Measurements from ENCODE around the gene MCAT. TPM values are rescaled to one million over a fixed set of nuclear protein-coding genes. Genes with fewer than 3 reads are reported as not detected.

The MCAT gene
- total RNA-seq, 1 donor from 2014 or later: 16.6 TPM

DNA sequence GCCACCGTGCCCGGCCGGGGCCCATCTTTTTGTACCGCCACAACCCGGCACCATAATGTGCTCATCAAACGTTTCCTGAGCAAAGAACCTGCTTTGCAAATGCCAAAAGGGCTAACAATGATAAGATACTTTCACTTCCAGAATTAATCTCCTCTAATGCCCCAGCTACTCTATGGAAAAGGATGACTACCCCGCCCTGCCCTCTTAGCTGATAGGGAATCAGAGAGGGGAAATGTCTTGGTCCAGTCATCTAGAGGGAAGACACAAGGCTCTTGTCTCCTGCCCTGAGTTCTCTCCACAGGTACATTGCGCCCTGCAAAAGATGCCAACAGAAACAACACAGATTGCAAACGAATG, 54.6 kb downstream of the MCAT start:
- DNase-seq (ENCODE audit: extremely low spot score, unreplicated experiment): no peak
- peaks cover 8% of the 10 kb centered on the region for H3K36me3 Mint-ChIP-seq (ENCODE audit: unreplicated experiment)
- TF ChIP-seq, protein P1, sequence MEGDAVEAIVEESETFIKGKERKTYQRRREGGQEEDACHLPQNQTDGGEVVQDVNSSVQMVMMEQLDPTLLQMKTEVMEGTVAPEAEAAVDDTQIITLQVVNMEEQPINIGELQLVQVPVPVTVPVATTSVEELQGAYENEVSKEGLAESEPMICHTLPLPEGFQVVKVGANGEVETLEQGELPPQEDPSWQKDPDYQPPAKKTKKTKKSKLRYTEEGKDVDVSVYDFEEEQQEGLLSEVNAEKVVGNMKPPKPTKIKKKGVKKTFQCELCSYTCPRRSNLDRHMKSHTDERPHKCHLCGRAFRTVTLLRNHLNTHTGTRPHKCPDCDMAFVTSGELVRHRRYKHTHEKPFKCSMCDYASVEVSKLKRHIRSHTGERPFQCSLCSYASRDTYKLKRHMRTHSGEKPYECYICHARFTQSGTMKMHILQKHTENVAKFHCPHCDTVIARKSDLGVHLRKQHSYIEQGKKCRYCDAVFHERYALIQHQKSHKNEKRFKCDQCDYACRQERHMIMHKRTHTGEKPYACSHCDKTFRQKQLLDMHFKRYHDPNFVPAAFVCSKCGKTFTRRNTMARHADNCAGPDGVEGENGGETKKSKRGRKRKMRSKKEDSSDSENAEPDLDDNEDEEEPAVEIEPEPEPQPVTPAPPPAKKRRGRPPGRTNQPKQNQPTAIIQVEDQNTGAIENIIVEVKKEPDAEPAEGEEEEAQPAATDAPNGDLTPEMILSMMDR (IDR thresholded peaks at IDR 0.05): no peak
- peak overlapping the region; percentile 86 for H3K4me3 Mint-ChIP-seq (ENCODE audit: unreplicated experiment)
- H3K9me3 Mint-ChIP-seq (ENCODE audit: unreplicated experiment): no peaks in the 10 kb centered on the region
- peaks cover 13% of the 10 kb centered on the region for H3K4me1 Mint-ChIP-seq (ENCODE audit: unreplicated experiment)
- peak overlapping the region; percentile 76 for H3K27ac Mint-ChIP-seq (ENCODE audit: unreplicated experiment)
- H3K27me3 Mint-ChIP-seq (ENCODE audit: unreplicated experiment): no peaks in the 10 kb centered on the region

DNA sequence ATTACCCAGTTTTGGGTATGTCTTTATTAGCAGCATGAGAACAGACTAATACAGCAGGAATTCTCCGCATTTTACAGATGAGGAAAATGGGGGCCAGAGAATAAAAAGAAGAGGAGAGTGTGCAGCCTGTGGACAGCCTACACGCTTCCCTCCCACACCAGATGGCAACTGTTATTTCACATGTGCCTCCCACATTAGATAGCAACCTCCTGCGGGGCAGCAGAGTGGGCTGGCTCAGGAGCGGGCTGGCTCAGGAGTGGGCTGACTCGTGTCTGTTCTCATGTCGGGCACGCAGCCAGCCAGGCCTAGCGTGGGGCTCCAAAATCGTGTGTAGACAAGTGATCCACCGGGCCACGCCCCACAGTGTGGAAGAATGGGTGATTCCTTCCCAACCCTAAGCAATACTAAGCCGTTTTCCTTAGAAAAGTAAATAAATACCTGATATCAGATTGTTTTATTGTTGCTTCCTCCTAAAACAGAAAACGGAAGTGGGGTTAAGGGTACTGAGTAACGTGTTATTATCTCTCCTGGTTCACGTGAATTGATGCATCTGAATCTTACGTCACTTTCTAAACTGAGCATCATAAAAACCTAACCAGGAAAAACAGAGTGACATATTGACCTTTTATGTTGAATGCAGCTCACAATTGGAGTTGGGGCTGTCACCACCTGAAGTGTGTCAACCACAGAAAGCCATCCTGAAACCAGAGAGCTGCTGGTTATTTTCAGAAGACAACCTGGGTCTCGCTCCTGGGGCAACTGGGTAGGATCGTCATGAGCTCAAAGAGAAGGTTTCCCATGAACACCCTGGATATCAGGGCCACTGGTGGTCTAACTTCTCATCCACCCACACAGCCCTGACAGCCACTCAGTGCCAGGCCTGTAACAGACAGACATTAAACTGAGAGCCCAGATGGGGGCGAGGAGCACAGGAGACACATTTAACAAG, 57.3 kb downstream of the MCAT start:
- Mint-ChIP-seq H3K9me3 (ENCODE audit: unreplicated experiment) (no peaks in the 10 kb centered on the region), H3K36me3 (ENCODE audit: unreplicated experiment) (peaks cover 8% of the 10 kb centered on the region), H3K4me1 (ENCODE audit: unreplicated experiment) (peaks cover 13% of the 10 kb centered on the region), H3K27ac (ENCODE audit: unreplicated experiment) (no peak overlapping the region), H3K4me3 (ENCODE audit: unreplicated experiment) (no peak overlapping the region), H3K27me3 (ENCODE audit: unreplicated experiment) (no peaks in the 10 kb centered on the region)
- no peak for DNase-seq (ENCODE audit: extremely low spot score, unreplicated experiment)
- TF ChIP-seq, protein P1 (IDR thresholded peaks at IDR 0.05): no peak

Other genes starting within 250 kb of the MCAT start
- 51.0 and 51.7 TPM in 2 replicates for gene PACSIN2, start 128.2 kb downstream of the MCAT start, total RNA-seq
- 16.5 and 21.5 TPM in 2 replicates for gene TTLL1, start 54.0 kb downstream of the MCAT start, total RNA-seq
- not detected in 2 replicates for gene BIK, start 32.6 kb downstream of the MCAT start, total RNA-seq
- 70.6 and 73.3 TPM in 2 replicates for gene TSPO, start 8.2 kb upstream of the MCAT start, total RNA-seq
- gene TTLL12, start 43.7 kb upstream of the MCAT start, total RNA-seq: 33.7 and 35.6 TPM in 2 replicates
- 0.68 and 0.91 TPM in 2 replicates for gene SCUBE1, start 200.0 kb upstream of the MCAT start, total RNA-seq